Fibroblast of skin of back (primary cell): ENCODE measurements around the gene GIPC3.

Experiments used
- DNase-seq: peaks from one replicate; pipeline ENCODE4 v3.0.0-alpha.2; 2013

GIPC3 gene

DNA sequence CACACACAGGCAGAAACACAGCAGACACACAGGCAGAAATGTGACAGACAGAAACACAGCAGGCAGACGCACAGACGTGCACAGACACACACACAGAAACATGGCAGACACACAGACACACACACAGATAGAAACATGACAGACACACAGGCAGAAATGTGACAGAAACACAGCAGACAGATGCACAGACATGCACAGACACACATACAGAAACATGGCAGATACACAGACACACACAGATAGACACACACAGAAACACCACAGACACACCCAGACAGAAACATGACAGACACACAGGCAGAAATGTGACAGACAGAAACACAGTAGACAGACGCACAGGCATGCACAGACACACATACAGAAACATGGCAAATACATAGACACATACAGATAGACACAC is 20.1 kb downstream of the GIPC3 start:
- no peak for DNase-seq

- no peak for DNase-seq
Measured at GRCh38 chr19:3605770-3606169, 20.5 kb downstream of the GIPC3 start.

DNA sequence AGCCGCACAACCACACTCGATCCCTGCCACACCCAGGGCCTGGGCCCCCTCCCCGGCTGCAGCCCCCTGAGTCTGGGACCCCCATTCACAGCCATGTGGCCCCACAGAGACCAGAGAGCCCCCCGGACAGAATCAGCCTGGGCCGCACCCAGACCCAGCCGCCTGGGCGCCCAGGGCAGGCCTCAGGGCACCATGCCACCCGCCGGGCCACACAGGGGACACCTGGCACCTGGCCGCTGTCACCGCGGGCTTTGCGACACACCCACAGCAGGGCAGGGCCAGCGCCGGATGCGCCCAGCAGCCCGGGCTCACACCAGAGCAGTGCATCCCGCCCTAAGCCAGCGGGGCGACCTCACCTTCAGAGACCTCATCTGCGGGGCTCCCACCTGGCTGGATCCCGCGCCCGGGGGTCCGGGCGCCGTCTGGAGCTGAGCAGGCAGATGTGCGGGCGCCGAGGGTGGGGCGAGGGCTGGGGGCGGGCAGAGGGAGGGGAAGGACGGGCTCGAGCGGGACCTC is 21.0 kb downstream of the GIPC3 start:
- DNase-seq, result no peak

DNA sequence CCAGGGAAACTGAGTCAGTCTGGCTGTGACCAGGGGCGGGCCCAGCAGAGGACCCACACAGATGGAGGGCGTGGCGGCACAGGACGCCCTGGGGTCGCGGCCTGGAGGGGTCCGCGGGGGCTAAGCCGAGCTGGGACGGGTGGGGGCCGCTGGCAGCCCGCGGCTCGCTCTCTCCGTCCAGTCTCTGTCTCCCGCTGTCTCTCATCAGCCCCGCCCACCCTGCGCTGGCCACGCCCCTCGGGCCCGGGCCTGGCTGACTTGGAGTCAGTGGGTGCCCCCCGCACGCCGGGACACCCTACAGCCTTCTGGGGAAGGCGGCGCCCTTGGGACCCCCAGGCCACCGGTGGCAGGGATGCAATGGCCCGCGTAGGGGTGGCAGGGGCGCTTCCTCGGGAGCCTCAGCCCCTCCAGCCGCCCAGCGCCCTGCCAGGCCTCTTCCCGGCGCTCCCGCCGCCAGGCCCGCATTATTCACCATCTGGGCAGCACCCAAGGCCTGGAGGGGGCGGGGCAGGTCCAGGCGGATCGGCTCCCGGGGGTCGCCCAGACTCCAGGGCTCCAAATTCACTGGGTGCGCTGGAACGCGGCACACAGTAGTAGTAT is 21.5 kb downstream of the GIPC3 start, which contains the start of gene TBXA2R:
Gene TBXA2R (minus strand): TSS at position 186 of the 600 bp plus-strand sequence. CDS start 6,241 bp downstream, outside the sequence.
- DNase-seq, result peak; percentile 71

- peak; percentile 57 for DNase-seq
Measured at GRCh38 chr19:3607303-3608078, 22.2 kb downstream of the GIPC3 start.

- DNase-seq, result no peak
Measured at GRCh38 chr19:3608079-3608641, 22.9 kb downstream of the GIPC3 start.

GRCh38 chr19:3608750-3609322 is 23.6 kb downstream of the GIPC3 start:
- peak; percentile 46 for DNase-seq

DNA sequence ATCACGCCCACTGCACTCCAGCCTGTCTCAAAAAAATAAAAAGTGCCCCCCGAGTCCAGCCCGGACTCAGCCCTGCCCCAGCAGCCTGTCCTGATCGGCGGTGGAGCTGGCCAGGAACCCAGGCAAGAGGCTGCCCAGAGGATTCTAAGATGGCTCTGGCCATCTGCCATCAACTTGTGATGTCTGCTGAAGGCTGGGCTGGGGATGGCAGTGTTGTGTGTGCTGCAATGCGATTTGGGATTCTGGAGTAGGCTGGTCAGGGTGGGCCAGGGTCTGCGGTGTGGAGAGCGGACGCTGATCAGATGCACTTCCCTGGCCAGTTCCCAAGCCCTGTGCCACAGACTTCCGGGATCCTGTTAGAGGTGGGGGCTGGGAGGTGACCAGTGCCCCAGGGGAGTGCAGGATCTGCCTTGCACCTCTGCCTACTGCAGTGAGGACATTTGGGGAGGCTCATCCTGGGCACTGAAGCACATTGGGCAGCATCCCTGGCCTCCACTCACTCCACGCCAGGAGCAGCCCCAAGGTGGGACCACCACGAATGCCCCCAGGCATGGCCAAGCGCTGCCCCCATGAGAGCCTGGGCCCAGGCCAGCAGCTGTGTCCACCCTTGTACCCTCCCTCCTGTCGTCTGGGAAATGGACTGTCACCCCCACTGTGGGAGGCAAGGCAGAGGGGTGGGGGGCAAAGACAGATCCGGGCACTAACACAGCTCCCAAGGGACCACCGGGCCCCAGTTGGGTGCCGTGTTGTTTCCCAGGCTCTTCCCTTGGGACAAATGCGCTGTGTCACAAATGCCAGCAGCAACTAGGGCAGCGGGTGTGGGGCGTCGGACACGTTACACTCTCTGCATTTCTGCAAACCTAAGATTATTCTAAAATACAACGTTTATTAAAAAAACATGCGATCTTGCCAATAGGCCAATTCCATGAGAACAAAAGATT is 24.8 kb downstream of the GIPC3 start:
- DNase-seq, result peak; percentile 43

DNA sequence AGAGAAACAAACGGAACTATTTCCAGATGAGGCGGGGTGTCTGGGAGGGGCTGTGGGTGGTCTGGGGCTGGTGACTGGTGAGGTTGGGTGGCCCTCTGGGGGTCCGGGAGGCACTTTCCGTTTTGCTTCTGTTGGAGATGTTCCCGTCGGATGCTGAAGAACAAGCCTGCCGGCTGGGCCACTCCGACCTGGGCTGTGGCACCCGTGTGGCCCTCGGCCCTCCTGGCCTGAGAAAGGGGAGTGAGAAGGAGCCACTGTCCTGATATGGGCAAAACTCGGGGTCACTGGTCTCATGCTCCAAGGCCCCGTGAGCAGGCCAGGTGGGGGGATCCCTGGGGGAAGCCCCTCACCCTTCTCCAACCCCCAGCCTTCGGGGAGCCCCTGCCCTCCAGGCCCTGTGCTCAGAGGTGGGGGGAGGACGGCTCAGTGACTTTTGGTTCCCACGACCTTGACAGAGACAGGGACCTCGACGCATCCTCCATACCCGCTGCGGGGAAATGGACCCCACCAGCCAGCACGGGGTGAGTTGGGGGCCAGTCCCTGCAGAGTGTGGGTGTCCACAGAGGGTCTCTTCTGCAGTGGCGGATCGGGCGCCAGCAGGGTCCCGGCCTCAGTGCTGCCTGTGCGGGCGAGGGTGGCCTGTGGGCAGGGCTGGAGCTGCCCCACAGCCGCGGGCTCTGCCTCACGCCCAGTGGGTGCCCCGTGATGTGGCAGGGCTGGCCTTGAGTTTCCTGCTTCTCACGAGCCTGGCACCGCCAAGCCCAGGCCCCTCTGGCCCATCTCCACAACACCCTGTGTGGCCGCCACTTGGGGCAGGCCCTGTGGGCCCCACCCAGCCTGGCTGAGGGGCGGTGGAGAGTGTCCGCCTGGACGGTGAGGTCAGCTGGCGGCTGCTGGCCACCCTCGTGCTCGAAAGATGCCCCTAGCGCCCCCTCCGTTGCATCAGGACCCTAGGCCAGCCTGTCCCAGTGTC is 25.8 kb downstream of the GIPC3 start:
- no peak for DNase-seq

- DNase-seq, result no peak
Measured at GRCh38 chr19:3611841-3612240, 26.6 kb downstream of the GIPC3 start.

- no peak for DNase-seq
Measured at GRCh38 chr19:3612330-3612729, 27.1 kb downstream of the GIPC3 start.

GRCh38 chr19:3612901-3613741 is 27.8 kb downstream of the GIPC3 start:
- no peak for DNase-seq

DNA sequence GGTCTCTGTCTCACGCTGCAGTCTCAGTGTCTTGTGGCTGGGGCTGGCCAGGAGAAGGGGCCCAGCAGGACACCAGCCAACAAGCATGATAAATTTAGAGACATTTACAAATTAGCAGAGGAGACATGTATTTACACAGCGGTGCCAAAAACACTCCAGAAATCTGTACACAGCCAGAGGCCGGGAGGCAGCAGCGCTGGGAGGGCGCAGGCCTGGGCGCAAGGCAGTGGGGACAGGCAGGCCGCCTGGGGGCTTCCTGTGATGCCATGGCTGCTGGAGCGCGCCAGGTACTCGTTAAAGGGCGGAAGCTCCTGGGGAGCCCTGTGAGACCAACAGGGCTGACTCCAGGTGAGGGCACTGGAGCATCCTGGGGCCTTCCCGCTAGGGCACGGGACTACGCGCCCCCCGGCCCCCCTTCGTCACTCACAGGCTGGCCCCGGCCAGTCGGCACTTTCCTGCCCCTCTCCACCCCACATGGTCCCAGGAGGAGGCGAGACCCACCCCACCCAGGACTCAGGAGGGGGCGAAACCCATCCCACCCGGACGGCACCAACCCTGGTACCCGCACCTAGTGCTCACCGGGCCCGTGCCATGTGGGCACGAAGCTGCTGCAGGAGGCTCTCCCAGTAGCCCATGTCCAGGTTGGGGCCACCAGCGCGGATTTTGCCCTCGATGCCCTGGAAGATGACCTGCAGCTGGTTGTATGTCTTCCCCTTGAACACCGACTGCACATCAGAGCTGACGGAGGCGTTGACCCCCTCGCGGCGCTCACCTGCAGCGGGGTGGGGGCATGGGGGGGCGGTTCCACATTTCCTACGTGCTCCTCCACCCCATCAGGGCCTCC is 28.8 kb downstream of the GIPC3 start:
- no peak for DNase-seq

DNA sequence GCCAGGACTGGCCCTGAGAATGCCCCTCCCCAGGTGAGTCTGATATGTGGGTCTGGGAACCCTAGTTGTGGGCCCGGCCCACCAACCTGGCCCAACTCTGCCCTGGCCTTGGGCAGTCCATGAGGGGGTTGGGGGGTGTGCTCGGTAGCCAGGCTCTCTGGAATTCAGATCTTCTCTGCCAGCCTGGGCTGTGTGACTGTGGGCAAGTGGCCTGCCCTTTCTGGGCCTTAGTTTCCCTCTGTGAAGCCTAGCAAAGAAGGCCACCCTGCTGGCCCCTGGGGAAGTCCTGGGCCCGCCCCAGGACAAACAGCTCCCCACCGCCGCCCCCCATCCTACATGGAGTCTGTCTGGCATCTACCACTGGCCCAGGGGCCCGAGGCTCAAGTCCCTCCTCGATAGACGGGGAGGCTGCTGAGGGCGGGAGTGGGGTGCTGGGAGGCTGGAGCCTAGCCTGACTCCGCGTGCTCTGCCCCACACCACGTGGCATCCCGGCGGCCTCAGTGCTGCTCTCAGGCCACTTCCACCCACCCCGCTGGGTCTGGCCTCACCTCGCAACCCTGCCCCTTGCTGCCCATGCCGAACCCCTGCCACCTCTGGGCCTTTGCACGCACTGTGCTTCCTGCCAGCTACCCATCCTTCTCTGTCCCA is 29.7 kb downstream of the GIPC3 start:
- DNase-seq, result no peak

DNA sequence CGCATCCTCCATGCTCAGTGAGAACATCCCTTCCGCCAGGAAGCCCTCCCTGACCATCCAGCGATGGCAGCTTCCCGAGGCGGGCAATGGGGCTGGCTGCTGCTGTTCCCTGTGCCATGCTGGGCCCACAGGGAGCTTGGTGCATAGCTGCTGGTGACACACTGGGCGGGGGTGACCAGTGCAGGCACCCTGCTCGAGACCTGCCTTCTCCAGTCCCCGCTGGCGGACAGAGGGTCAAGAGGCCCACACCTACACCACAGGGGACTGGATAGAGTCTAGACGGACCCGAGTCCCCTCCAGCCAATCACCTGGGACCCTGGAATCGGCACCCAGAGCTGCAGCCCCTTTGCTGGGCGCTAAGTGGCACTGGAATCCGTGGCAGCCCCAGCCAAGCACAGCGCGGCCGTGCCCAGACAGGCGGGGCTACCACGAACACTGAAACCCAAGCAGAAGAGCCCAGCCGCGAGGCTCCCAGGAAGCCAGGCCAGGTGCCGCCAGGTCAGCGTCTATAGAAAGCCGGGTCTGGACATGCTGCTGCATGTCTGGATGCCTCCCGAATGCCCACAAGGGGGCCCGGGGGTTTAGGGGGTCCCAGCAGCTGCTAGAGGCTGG is 30.4 kb downstream of the GIPC3 start:
- DNase-seq, result no peak

- no peak for DNase-seq
Measured at GRCh38 chr19:3617463-3617862, 32.2 kb downstream of the GIPC3 start.

DNA sequence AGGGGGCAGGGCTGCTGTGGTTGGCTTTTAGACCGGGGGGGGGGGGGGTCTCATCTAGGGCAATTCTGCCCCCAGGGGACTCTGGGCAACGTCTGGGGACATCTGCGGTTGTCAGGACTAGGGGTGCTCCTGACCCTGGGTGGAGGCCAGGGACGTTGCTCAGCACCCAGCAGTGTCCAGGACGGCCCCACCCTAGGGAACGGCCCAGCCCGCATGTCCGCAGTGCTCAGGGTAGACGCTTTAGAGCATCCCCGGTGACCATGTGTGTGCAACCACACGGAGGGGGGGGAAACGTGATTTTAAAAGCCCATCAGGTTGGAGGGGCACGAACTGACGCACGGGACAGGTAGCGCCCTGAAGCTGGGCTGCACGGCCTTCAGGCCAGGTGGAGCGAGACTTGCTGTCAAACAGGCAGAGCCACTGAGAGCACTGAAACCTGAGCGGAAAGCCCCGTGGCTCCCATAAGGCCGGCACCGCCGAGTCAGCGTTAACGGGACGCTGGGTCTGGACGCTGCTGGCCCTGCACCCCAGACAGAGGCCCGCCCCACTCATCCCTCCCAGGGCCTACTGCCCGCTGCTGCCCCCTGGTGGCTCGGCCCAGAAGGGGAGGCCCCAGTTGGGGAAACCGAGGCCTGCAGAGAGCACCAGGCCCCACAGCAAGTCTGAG is 33.0 kb downstream of the GIPC3 start:
- DNase-seq, result peak; percentile 45
